ENCODE measurements around the gene ZNF624.

The ZNF624 gene

DNA sequence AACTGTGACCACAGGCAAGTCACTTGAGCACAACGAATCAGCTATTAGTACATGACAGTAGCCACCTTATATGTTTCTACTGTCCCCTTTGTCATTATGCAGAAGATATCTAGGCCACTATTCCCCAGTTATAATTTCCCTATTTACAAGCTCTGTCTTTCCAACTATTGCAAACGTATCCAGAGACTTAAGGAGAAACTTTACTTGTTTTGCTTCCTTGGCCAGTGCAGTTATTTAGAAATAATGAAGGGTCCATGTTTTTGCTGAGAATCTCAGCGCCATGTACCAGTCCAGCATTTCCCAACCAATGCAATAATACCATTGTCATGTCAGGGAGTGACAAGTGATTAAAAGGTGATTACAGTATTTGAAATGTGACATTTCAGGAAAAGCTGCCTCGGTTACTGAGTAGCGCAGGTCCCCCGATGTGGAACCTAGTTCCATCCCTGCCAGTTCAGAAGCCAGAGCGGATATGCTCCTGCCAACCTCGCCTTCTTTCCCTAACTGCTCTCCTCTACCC lies 743 bp downstream of the ZNF624 start:
- DNase-seq (ENCODE audit: low spot score) (no peak), ATAC-seq (ENCODE audit: low read depth) (0 out of 3 replicates have a peak, but pooled peaks have one; percentile 1)
- Histone ChIP-seq H3K9me3 (ENCODE audit: severe bottlenecking) (no peaks in the 10 kb centered on the region), H3K4me1 (ENCODE audit: insufficient read depth, poor library complexity, severe bottlenecking) (peaks cover 7% of the 10 kb centered on the region), H3K27ac (ENCODE audit: poor library complexity, severe bottlenecking) (peak overlapping the region; percentile 65), H3K36me3 (ENCODE audit: low read depth) (peaks cover 3% of the 10 kb centered on the region), H3K4me3 (ENCODE audit: severe bottlenecking) (peak overlapping the region; percentile 53), H3K27me3 (ENCODE audit: insufficient read depth, poor library complexity, severe bottlenecking) (no peaks in the 10 kb centered on the region)
- no peak for TF ChIP-seq CTCF (IDR thresholded peaks at IDR 0.05; ENCODE audit: poor library complexity, severe bottlenecking)

DNA sequence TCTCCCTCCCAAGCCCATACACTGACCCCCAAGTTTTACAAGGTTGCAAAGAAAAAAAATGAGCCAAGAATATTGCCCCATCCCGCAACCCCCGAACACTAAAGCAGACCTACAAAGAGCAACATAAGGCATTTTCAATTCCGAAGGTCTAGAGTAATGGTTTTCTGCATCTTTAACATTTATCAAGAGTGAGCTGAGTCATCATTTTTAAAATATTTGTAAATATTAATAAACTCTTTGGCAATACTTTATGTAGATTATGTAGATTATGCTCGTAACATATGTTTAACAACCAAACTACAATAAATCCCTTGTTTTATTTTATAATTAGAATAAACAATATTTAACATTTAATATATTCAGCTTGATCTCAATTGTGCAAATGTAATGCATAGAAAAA lies 1.4 kb downstream of the ZNF624 start:
- Histone ChIP-seq H3K4me3 (ENCODE audit: severe bottlenecking) (no peak overlapping the region), H3K36me3 (ENCODE audit: low read depth) (peaks cover 4% of the 10 kb centered on the region), H3K27ac (ENCODE audit: poor library complexity, severe bottlenecking) (peak overlapping the region; percentile 65), H3K9me3 (ENCODE audit: severe bottlenecking) (no peaks in the 10 kb centered on the region), H3K27me3 (ENCODE audit: insufficient read depth, poor library complexity, severe bottlenecking) (no peaks in the 10 kb centered on the region), H3K4me1 (ENCODE audit: insufficient read depth, poor library complexity, severe bottlenecking) (peaks cover 7% of the 10 kb centered on the region)
- ATAC-seq (ENCODE audit: low read depth) (no peak), DNase-seq (ENCODE audit: low spot score) (no peak)
- TF ChIP-seq CTCF (IDR thresholded peaks at IDR 0.05; ENCODE audit: poor library complexity, severe bottlenecking): no peak

DNA sequence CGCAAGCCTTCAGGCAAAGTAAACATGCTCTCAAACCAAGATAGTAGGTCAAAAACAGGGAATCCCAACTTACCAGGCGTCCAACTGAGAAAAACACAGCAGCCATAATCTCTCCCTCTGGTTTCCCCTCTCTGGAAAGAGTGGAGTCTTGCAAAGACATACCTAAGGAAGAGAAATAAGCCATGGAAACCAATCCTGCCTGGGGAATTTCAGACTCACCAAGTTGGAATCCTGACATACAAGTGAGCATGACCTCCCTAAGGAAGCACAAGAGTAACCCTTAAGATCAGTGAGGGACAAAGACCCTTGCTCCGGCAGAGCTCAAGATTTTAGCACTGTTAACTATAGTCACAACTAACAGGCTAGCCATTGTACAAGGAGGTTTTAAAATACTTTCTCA lies 4.1 kb downstream of the ZNF624 start:
- peaks cover 7% of the 10 kb centered on the region for H3K4me1 ChIP-seq (ENCODE audit: insufficient read depth, poor library complexity, severe bottlenecking)
- no peaks in the 10 kb centered on the region for H3K9me3 ChIP-seq (ENCODE audit: severe bottlenecking)
- TF ChIP-seq CTCF (IDR thresholded peaks at IDR 0.05; ENCODE audit: poor library complexity, severe bottlenecking): no peak
- H3K4me3 ChIP-seq (ENCODE audit: severe bottlenecking): no peak overlapping the region
- no peak for DNase-seq (ENCODE audit: low spot score)
- no peak overlapping the region for H3K27ac ChIP-seq (ENCODE audit: poor library complexity, severe bottlenecking)
- peaks cover 14% of the 10 kb centered on the region for H3K36me3 ChIP-seq (ENCODE audit: low read depth)
- no peaks in the 10 kb centered on the region for H3K27me3 ChIP-seq (ENCODE audit: insufficient read depth, poor library complexity, severe bottlenecking)
- ATAC-seq (ENCODE audit: low read depth): no peak

DNA sequence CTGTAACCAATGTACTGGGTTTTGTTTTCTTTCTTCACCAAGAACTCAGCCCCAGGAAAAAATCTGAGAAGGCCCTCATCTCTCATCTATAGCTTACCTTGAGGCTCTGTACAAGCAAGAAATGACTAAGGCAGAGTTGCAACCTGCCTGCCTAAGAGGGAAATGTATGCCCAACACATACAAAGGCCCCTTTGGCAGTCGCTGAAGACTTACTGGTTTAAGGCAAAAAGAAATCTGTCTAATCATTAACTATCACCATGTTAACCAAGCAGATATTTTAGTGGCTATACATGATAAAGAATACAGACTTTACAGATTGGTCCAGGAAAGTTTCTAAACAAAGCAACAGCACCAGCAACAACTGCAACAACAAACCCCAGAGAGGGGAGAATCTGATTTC lies 14.2 kb downstream of the ZNF624 start:
- Histone ChIP-seq H3K9me3 (ENCODE audit: severe bottlenecking) (peaks cover 3% of the 10 kb centered on the region), H3K4me3 (ENCODE audit: severe bottlenecking) (no peak overlapping the region), H3K4me1 (ENCODE audit: insufficient read depth, poor library complexity, severe bottlenecking) (no peaks in the 10 kb centered on the region), H3K27ac (ENCODE audit: poor library complexity, severe bottlenecking) (no peak overlapping the region), H3K27me3 (ENCODE audit: insufficient read depth, poor library complexity, severe bottlenecking) (no peaks in the 10 kb centered on the region), H3K36me3 (ENCODE audit: low read depth) (peaks cover 8% of the 10 kb centered on the region; the same call in 1 of the 2 replicates)
- DNase-seq (ENCODE audit: low spot score): no peak
- TF ChIP-seq CTCF (IDR thresholded peaks at IDR 0.05; ENCODE audit: poor library complexity, severe bottlenecking): no peak
- ATAC-seq (ENCODE audit: low read depth): no peak

- no peak for TF ChIP-seq CTCF (IDR thresholded peaks at IDR 0.05; ENCODE audit: poor library complexity, severe bottlenecking)
- Histone ChIP-seq H3K36me3 (ENCODE audit: low read depth) (peaks cover 21% of the 10 kb centered on the region), H3K27ac (ENCODE audit: poor library complexity, severe bottlenecking) (no peak overlapping the region), H3K9me3 (ENCODE audit: severe bottlenecking) (peaks cover 34% of the 10 kb centered on the region), H3K4me3 (ENCODE audit: severe bottlenecking) (no peak overlapping the region), H3K4me1 (ENCODE audit: insufficient read depth, poor library complexity, severe bottlenecking) (no peaks in the 10 kb centered on the region), H3K27me3 (ENCODE audit: insufficient read depth, poor library complexity, severe bottlenecking) (no peaks in the 10 kb centered on the region)
- DNase-seq (ENCODE audit: low spot score) (no peak), ATAC-seq (ENCODE audit: low read depth) (no peak)
Observed at GRCh38 chr17:16623282-16623681, 30.4 kb downstream of the ZNF624 start.

Measured in RWPE2 (cell line).